Colonic mucosa (tissue), 4 donors: ENCODE results near the gene RFX2. TPM values are rescaled to one million over a fixed set of nuclear protein-coding genes. Genes with fewer than 3 reads are reported as not detected.

Experiments used
- DNase-seq: peaks from one replicate; pipeline ENCODE4 v3.0.0-alpha.2; 2020
- H3K27ac ChIP-seq: fragments of 200-600 bp; one replicate; pipeline ENCODE4 v1.8.0; 2021
- H3K27me3 ChIP-seq: fragments of 200-600 bp; one replicate; pipeline ENCODE4 v1.8.0; 2021
- H3K36me3 ChIP-seq: fragments of 200-600 bp; one replicate; pipeline ENCODE4 v1.8.0; 2021
- H3K4me1 ChIP-seq: fragments of 200-600 bp; one replicate; pipeline ENCODE4 v1.8.0; 2021; ENCODE audit warnings: mild to moderate bottlenecking
- H3K4me3 ChIP-seq: fragments of 200-600 bp; one replicate; pipeline ENCODE4 v1.8.0; 2021
- H3K9ac ChIP-seq, 2 donors: one replicate each; pipeline ENCODE4 v1.7.0; 2013; ENCODE audit warnings: control low read depth in 2 of 2, low read depth in 2 of 2, low read length in 2 of 2
- H3K9me3 ChIP-seq: fragments of 200-600 bp; one replicate; pipeline ENCODE4 v1.8.0; 2021
- intact Hi-C: fragments of 100-400 bp; cut with DNase I; formaldehyde crosslinking; loops from one replicate; pipeline ENCODE4 v1.14.1; 2022
- total RNA-seq, 2 donors: library from RNA; stranded (reverse); fragmentation: NEBNext Ultra II Directional in 1 of 2; extraction: Animal tissue kit (Norgen Biotek cat#: 25700) in 1 of 2; gene quantifications; one replicate each; pipeline ENCODE4 v1.2.1, GENCODE V29; 2021
- TF ChIP-seq, protein P1 (sequence below): fragments of 200-600 bp; IDR thresholded peaks from one replicate; pipeline ENCODE4 v1.8.0; 2022; ENCODE audit warnings: antibody characterized with exemption, mild to moderate bottlenecking
- donor health status: healthy.
- donor health status: DM: no; HTN: no; CAD: no.
- donor health status: DM: no; HTN: no; CAD: no.

The RFX2 gene
- total RNA-seq, 2 donors from 2014 or later, result 6.2 to 7.3 TPM

GRCh38 chr19:6041991-6042481 lies 68.3 kb downstream of the RFX2 start:
- no peak for DNase-seq
- H3K27ac ChIP-seq, result no peak overlapping the region
- no peaks in the 10 kb centered on the region for H3K27me3 ChIP-seq
- no peak overlapping the region for H3K4me3 ChIP-seq
- TF ChIP-seq, protein P1, sequence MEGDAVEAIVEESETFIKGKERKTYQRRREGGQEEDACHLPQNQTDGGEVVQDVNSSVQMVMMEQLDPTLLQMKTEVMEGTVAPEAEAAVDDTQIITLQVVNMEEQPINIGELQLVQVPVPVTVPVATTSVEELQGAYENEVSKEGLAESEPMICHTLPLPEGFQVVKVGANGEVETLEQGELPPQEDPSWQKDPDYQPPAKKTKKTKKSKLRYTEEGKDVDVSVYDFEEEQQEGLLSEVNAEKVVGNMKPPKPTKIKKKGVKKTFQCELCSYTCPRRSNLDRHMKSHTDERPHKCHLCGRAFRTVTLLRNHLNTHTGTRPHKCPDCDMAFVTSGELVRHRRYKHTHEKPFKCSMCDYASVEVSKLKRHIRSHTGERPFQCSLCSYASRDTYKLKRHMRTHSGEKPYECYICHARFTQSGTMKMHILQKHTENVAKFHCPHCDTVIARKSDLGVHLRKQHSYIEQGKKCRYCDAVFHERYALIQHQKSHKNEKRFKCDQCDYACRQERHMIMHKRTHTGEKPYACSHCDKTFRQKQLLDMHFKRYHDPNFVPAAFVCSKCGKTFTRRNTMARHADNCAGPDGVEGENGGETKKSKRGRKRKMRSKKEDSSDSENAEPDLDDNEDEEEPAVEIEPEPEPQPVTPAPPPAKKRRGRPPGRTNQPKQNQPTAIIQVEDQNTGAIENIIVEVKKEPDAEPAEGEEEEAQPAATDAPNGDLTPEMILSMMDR, result no peak
- H3K36me3 ChIP-seq, result no peaks in the 10 kb centered on the region
- intact Hi-C loops, result loop anchor here (10.0 kb wide), 1 partner anchor 253 kb away; no protein-coding TSS in a partner anchor
- H3K9me3 ChIP-seq, result no peaks in the 10 kb centered on the region
- no peak overlapping the region for H3K9ac ChIP-seq
- H3K4me1 ChIP-seq, result no peaks in the 10 kb centered on the region

GRCh38 chr19:6041071-6041470 lies 69.2 kb downstream of the RFX2 start:
- H3K36me3 ChIP-seq, result no peaks in the 10 kb centered on the region
- H3K9ac ChIP-seq, result no peak overlapping the region
- H3K27ac ChIP-seq, result no peak overlapping the region
- no peaks in the 10 kb centered on the region for H3K4me1 ChIP-seq
- intact Hi-C loops, result loop anchor here (10.0 kb wide), 1 partner anchor 254 kb away; no protein-coding TSS in a partner anchor
- no peaks in the 10 kb centered on the region for H3K27me3 ChIP-seq
- TF ChIP-seq, protein P1, result no peak
- no peak for DNase-seq
- H3K4me3 ChIP-seq, result no peak overlapping the region
- no peaks in the 10 kb centered on the region for H3K9me3 ChIP-seq

GRCh38 chr19:6039566-6040225 lies 70.6 kb downstream of the RFX2 start:
- Histone ChIP-seq H3K4me3 (no peak overlapping the region), H3K36me3 (no peaks in the 10 kb centered on the region), H3K4me1 (no peaks in the 10 kb centered on the region), H3K27ac (no peak overlapping the region), H3K27me3 (no peaks in the 10 kb centered on the region), H3K9me3 (no peaks in the 10 kb centered on the region), H3K9ac (no peak overlapping the region)
- TF ChIP-seq, protein P1, result no peak
- intact Hi-C loops, result loop anchor here (10.0 kb wide), 1 partner anchor 255 kb away; no protein-coding TSS in a partner anchor
- no peak for DNase-seq

- H3K4me1 ChIP-seq, result no peaks in the 10 kb centered on the region
- H3K36me3 ChIP-seq, result no peaks in the 10 kb centered on the region
- DNase-seq, result no peak
- no peaks in the 10 kb centered on the region for H3K9me3 ChIP-seq
- no peaks in the 10 kb centered on the region for H3K27me3 ChIP-seq
- no peak overlapping the region for H3K9ac ChIP-seq
- no peak overlapping the region for H3K4me3 ChIP-seq
- intact Hi-C loops, result no loop called here
- TF ChIP-seq, protein P1, result no peak
- no peak overlapping the region for H3K27ac ChIP-seq
Observed at GRCh38 chr19:6038634-6039405, 71.5 kb downstream of the RFX2 start.

- H3K4me3 ChIP-seq, result no peak overlapping the region
- H3K36me3 ChIP-seq, result no peaks in the 10 kb centered on the region
- no peak for DNase-seq
- no peaks in the 10 kb centered on the region for H3K27me3 ChIP-seq
- TF ChIP-seq, protein P1, result no peak
- no peak overlapping the region for H3K9ac ChIP-seq
- no peaks in the 10 kb centered on the region for H3K4me1 ChIP-seq
- H3K9me3 ChIP-seq, result no peaks in the 10 kb centered on the region
- intact Hi-C loops, result no loop called here
- H3K27ac ChIP-seq, result no peak overlapping the region
Observed at GRCh38 chr19:6035026-6035425, 75.3 kb downstream of the RFX2 start.
